Measurements from ENCODE around the gene EFTUD2. TPM values are rescaled to one million over a fixed set of nuclear protein-coding genes. Genes with fewer than 3 reads are reported as not detected.

EFTUD2 gene
- total RNA-seq, 1 experiment from 2014 or later = 150 TPM

DNA sequence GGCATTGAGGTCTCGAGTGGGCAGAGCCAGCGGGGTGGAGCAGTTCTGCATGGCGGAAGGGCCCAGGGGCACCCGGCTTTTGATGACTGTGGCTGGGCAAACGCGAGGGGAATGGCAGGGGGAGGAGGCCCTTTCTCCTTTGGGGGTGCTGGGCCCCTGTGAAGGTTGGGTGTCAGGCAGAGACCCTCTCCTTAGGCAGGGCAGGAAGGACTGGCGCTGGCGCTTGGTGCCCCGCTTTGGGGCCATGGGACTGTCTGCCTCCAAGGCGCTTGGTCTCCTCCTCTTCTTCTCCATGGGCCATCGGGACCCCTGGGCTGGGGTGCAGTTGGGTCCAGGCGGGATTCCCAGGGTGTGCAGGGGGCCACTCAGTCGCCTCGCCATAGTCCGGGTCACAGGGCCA lies 28.9 kb upstream of the EFTUD2 start:
- peaks cover 56 to 70% of the 10 kb centered on the region in 2 experiments for H3K36me3 ChIP-seq (ENCODE audit: control insufficient read depth in 1 of 2, insufficient read depth in 2 of 2, low read length in 2 of 2)
- TF ChIP-seq POLR2AphosphoS5 (IDR thresholded peaks at IDR 0.05; ENCODE audit: low read depth, low read length) (no peak), EGR1 (IDR thresholded peaks at IDR 0.05; ENCODE audit: low read depth) (no peak), CBX3 (IDR thresholded peaks at IDR 0.05; ENCODE audit: low read depth) (no peak), RAD21 (IDR thresholded peaks at IDR 0.05; ENCODE audit: low read depth) (no peak), EZH2 (IDR thresholded peaks at IDR 0.05) (no peak), ZFX (IDR thresholded peaks at IDR 0.05) (no peak), EZH2phosphoT487 (IDR thresholded peaks at IDR 0.05; ENCODE audit: borderline replicate concordance) (no peak), ELF1 (IDR thresholded peaks at IDR 0.05; ENCODE audit: borderline replicate concordance, low read depth) (no peak), TCF7L2 (IDR thresholded peaks at IDR 0.05; ENCODE audit: borderline replicate concordance, extremely low read depth, insufficient read depth, insufficient read length) (no peak), YY1 (IDR thresholded peaks at IDR 0.05; ENCODE audit: extremely low read depth, insufficient replicate concordance, low read depth, low read length) (no peak), ZNF274 (IDR thresholded peaks at IDR 0.05; ENCODE audit: low read depth, low read length) (no peak)
- TF ChIP-seq, protein P1, sequence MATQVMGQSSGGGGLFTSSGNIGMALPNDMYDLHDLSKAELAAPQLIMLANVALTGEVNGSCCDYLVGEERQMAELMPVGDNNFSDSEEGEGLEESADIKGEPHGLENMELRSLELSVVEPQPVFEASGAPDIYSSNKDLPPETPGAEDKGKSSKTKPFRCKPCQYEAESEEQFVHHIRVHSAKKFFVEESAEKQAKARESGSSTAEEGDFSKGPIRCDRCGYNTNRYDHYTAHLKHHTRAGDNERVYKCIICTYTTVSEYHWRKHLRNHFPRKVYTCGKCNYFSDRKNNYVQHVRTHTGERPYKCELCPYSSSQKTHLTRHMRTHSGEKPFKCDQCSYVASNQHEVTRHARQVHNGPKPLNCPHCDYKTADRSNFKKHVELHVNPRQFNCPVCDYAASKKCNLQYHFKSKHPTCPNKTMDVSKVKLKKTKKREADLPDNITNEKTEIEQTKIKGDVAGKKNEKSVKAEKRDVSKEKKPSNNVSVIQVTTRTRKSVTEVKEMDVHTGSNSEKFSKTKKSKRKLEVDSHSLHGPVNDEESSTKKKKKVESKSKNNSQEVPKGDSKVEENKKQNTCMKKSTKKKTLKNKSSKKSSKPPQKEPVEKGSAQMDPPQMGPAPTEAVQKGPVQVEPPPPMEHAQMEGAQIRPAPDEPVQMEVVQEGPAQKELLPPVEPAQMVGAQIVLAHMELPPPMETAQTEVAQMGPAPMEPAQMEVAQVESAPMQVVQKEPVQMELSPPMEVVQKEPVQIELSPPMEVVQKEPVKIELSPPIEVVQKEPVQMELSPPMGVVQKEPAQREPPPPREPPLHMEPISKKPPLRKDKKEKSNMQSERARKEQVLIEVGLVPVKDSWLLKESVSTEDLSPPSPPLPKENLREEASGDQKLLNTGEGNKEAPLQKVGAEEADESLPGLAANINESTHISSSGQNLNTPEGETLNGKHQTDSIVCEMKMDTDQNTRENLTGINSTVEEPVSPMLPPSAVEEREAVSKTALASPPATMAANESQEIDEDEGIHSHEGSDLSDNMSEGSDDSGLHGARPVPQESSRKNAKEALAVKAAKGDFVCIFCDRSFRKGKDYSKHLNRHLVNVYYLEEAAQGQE (IDR thresholded peaks at IDR 0.05; ENCODE audit: low read depth) = no peak
- TF ChIP-seq, protein P2, sequence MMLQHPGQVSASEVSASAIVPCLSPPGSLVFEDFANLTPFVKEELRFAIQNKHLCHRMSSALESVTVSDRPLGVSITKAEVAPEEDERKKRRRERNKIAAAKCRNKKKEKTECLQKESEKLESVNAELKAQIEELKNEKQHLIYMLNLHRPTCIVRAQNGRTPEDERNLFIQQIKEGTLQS (IDR thresholded peaks at IDR 0.05) = no peak
- ChIA-PET POLR2A (no interaction called here), RAD21 (ENCODE audit: low non-redundant PET in 1 of 2, low total read pairs in 2 of 2, uncharacterized antibody in 2 of 2, unreplicated experiment in 2 of 2) (no interaction called here), CTCF (no interaction called here)
- H3K27ac ChIP-seq (ENCODE audit: low read depth, low read length) = no peak overlapping the region
- DNase-seq (ENCODE audit: low read depth, low spot score) (no peak), ATAC-seq (no peak)
- H3K4me3 ChIP-seq (replicated peaks in 1 of 2; ENCODE audit: low read depth in 1 of 2, low read length in 2 of 2) = no peak overlapping the region
- no peak overlapping the region for H3K9ac ChIP-seq (ENCODE audit: low read length)
- H3K27me3 ChIP-seq (ENCODE audit: insufficient read depth, low read length) = no peaks in the 10 kb centered on the region
- no peaks in the 10 kb centered on the region for H3K9me3 ChIP-seq (ENCODE audit: control insufficient read depth in 1 of 2, insufficient read depth in 1 of 2, low read depth in 1 of 2, low read length in 2 of 2)
- no peaks in the 10 kb centered on the region for H4K20me1 ChIP-seq (ENCODE audit: insufficient read depth)
- no peaks in the 10 kb centered on the region for H3K4me1 ChIP-seq (ENCODE audit: control insufficient read depth in 1 of 2, insufficient read depth in 2 of 2, low read length in 2 of 2)
- no peaks in the 10 kb centered on the region for H3K79me2 ChIP-seq (ENCODE audit: insufficient read depth, low read length)
- no TSS peak for BruUV-seq (replicated peaks)
- no peaks in the 10 kb centered on the region for H3K9me2 ChIP-seq (ENCODE audit: insufficient read depth)
- no peak overlapping the region for H3K4me2 ChIP-seq (ENCODE audit: low read length)
- intact Hi-C loops (cut with micrococcal nuclease) = no loop called here
- H2AFZ ChIP-seq (ENCODE audit: low read depth, low read length, poor library complexity, severe bottlenecking) = no peak overlapping the region
